Mammary epithelial cell (primary cell): ENCODE measurements around the gene ARID1B.

Experiments used
- CTCF ChIP-seq, 2 donors: IDR thresholded peaks in 1 of 2; conservative IDR thresholded peaks in 1 of 2; 2 replicates each; pipeline ENCODE4 v1.5.1; 2011 to 2012; ENCODE audit warnings: inconsistent platforms in 2 of 2, low read length in 2 of 2, mild to moderate bottlenecking in 2 of 2, control low read depth in 1 of 2, low read depth in 1 of 2; ENCODE audit not compliant: insufficient read depth in 1 of 2; ENCODE audit errors: extremely low read depth in 1 of 2
- EZH2 ChIP-seq: IDR thresholded peaks from 2 replicates; pipeline ENCODE4 v1.6.1; 2012; ENCODE audit warnings: low read length, inconsistent platforms, borderline replicate concordance

- no peak for TF ChIP-seq CTCF (conservative IDR thresholded peaks at IDR 0.05 in 1 of 2, IDR thresholded peaks at IDR 0.05 in 1 of 2; ENCODE audit: extremely low read depth in 1 of 2, insufficient read depth in 1 of 2, low read depth in 1 of 2, low read length in 2 of 2)
- no peak for TF ChIP-seq EZH2
These were observed 297.8 kb downstream of the ARID1B start for GRCh38 chr6:157074969-157075368.
